Measurements from ENCODE around the gene SRCIN1. TPM values are rescaled to one million over a fixed set of nuclear protein-coding genes. Genes with fewer than 3 reads are reported as not detected.

Gene SRCIN1
- total and polyA plus RNA-seq, 2 donors = 0.52 to 1.1 TPM

DNA sequence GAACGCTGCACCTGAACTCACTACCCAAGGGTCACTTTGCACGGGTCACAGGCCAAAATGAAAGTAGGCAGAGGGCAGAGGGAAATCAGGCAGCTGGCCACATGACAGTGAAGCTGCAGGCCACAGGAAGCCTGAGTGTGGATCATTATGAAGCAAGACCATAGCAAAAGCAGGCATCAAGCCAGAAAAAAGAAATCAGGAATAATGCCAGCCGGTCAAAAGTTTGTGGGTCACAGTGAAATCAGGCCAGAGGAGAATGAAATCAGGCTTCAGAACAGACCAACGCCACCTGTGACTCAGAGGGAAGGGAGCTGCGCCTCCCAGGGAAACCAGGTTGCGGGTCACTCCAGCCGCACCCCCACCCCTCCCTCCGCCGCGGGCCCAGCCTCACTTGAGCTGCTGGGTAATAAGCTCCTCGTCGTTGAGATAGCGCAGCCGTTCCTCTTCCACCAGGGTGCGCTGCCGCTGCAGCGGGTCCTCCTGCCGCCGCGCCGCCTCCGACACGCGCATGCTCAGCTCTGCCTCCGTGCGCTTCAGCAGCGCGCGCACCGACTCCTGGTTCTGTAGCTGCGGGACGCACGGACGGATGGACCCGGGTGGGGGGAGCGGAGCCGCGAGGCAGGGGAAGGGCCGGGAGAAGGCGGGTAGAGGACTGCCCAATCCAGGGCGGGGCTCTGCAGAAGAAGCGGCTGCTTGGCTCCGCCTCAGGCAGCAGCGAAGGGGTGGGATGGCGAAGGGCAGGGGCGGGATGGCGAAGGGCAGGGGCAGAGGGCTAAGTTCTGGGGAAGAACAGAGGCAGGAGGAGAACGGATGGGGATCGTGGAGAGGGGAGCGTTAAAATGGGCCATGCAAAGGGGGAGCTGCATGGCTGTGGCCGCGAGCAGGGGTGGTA, 47.7 kb downstream of the SRCIN1 start:
- H3K27ac ChIP-seq (ENCODE audit: low read depth in 1 of 2, low read length in 1 of 2) = no peak overlapping the region
- 6% methylated on average over 52 of the region's 52 CpGs for WGBS
- peak; percentile 60 to 91 (median 86) for DNase-seq (ENCODE audit: low read depth in 6 of 9, low spot score in 9 of 9)
- peaks cover 0 to 4% of the 10 kb centered on the region in 2 donors for H3K9me3 ChIP-seq (ENCODE audit: control insufficient read depth in 2 of 2, insufficient read depth in 1 of 2, low read length in 1 of 2)
- no peaks in the 10 kb centered on the region for H3K36me3 ChIP-seq (ENCODE audit: control insufficient read depth in 2 of 2, insufficient read depth in 2 of 2, low read length in 1 of 2)
- peaks cover 15 to 30% of the 10 kb centered on the region in 2 donors for H3K4me1 ChIP-seq (ENCODE audit: control insufficient read depth in 2 of 2, insufficient read depth in 2 of 2, low read length in 2 of 2)
- H3K27me3 ChIP-seq (ENCODE audit: control insufficient read depth in 2 of 2, insufficient read depth in 1 of 2, low read length in 1 of 2) = peaks cover 42 to 79% of the 10 kb centered on the region in 2 donors
- H3K4me3 ChIP-seq (ENCODE audit: low read length in 2 of 2) = peak overlapping the region; percentile 38 to 52

- Histone ChIP-seq H3K4me1 (ENCODE audit: control insufficient read depth in 2 of 2, insufficient read depth in 2 of 2, low read length in 2 of 2) (peaks cover 15 to 30% of the 10 kb centered on the region in 2 donors), H3K9me3 (ENCODE audit: control insufficient read depth in 2 of 2, insufficient read depth in 1 of 2, low read length in 1 of 2) (peaks cover 0 to 4% of the 10 kb centered on the region in 2 donors), H3K27me3 (ENCODE audit: control insufficient read depth in 2 of 2, insufficient read depth in 1 of 2, low read length in 1 of 2) (peaks cover 35 to 72% of the 10 kb centered on the region in 2 donors), H3K4me3 (ENCODE audit: low read length in 2 of 2) (no peak overlapping the region), H3K36me3 (ENCODE audit: control insufficient read depth in 2 of 2, insufficient read depth in 2 of 2, low read length in 1 of 2) (no peaks in the 10 kb centered on the region), H3K27ac (ENCODE audit: low read depth in 1 of 2, low read length in 1 of 2) (no peak overlapping the region)
- no peak for DNase-seq (ENCODE audit: low read depth in 6 of 9, low spot score in 9 of 9)
- 83% methylated on average over 6 of the region's 6 CpGs for WGBS
Measured at GRCh38 chr17:38557396-38557795, 48.4 kb downstream of the SRCIN1 start.

DNA sequence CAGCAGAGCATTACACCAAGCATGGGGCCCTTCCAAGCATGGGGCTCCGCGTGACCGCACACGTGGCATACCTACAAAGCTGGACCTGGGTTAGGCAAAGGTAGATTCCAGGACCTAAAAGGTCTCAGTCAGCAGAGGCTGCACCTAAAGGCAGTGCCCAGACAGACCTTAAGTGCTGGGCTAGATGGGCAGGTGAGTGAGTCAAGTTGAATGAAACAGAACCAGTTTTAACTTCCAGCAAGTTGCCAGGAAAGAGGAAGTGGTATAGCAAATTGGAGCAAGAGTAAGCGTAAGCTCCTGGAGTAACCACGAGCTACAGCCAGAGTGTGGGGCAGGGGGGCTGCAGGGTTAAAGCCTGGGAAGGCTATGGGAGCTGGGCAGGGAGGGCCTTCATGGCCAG, 49.5 kb downstream of the SRCIN1 start:
- no peak for DNase-seq (ENCODE audit: low read depth in 6 of 9, low spot score in 9 of 9)
- Histone ChIP-seq H3K36me3 (ENCODE audit: control insufficient read depth in 2 of 2, insufficient read depth in 2 of 2, low read length in 1 of 2) (no peaks in the 10 kb centered on the region), H3K4me1 (ENCODE audit: control insufficient read depth in 2 of 2, insufficient read depth in 2 of 2, low read length in 2 of 2) (peaks cover 9 to 30% of the 10 kb centered on the region in 2 donors), H3K9me3 (ENCODE audit: control insufficient read depth in 2 of 2, insufficient read depth in 1 of 2, low read length in 1 of 2) (peaks cover 0 to 1% of the 10 kb centered on the region in 2 donors), H3K27me3 (ENCODE audit: control insufficient read depth in 2 of 2, insufficient read depth in 1 of 2, low read length in 1 of 2) (peaks cover 24 to 66% of the 10 kb centered on the region in 2 donors), H3K27ac (ENCODE audit: low read depth in 1 of 2, low read length in 1 of 2) (no peak overlapping the region), H3K4me3 (ENCODE audit: low read length in 2 of 2) (no peak overlapping the region)
- WGBS = 75% methylated on average over 6 of the region's 6 CpGs

- WGBS = 57% methylated on average over 8 of the region's 8 CpGs
- H3K36me3 ChIP-seq (ENCODE audit: control insufficient read depth in 2 of 2, insufficient read depth in 2 of 2, low read length in 1 of 2) = no peaks in the 10 kb centered on the region
- H3K4me3 ChIP-seq (ENCODE audit: low read length in 2 of 2) = no peak overlapping the region
- H3K27me3 ChIP-seq (ENCODE audit: control insufficient read depth in 2 of 2, insufficient read depth in 1 of 2, low read length in 1 of 2) = peaks cover 8 to 54% of the 10 kb centered on the region in 2 donors
- H3K9me3 ChIP-seq (ENCODE audit: control insufficient read depth in 2 of 2, insufficient read depth in 1 of 2, low read length in 1 of 2) = no peaks in the 10 kb centered on the region
- DNase-seq (ENCODE audit: low read depth in 6 of 9, low spot score in 9 of 9) = no peak
- H3K27ac ChIP-seq (ENCODE audit: low read depth in 1 of 2, low read length in 1 of 2) = no peak overlapping the region
- H3K4me1 ChIP-seq (ENCODE audit: control insufficient read depth in 2 of 2, insufficient read depth in 2 of 2, low read length in 2 of 2) = peaks cover 5 to 24% of the 10 kb centered on the region in 2 donors
Measured at GRCh38 chr17:38554430-38555350, 51.1 kb downstream of the SRCIN1 start.

- Histone ChIP-seq H3K27ac (ENCODE audit: low read depth in 1 of 2, low read length in 1 of 2) (no peak overlapping the region), H3K4me3 (ENCODE audit: low read length in 2 of 2) (no peak overlapping the region), H3K4me1 (ENCODE audit: control insufficient read depth in 2 of 2, insufficient read depth in 2 of 2, low read length in 2 of 2) (peaks cover 0 to 3% of the 10 kb centered on the region in 2 donors), H3K36me3 (ENCODE audit: control insufficient read depth in 2 of 2, insufficient read depth in 2 of 2, low read length in 1 of 2) (no peaks in the 10 kb centered on the region), H3K27me3 (ENCODE audit: control insufficient read depth in 2 of 2, insufficient read depth in 1 of 2, low read length in 1 of 2) (peaks cover 0 to 41% of the 10 kb centered on the region in 2 donors), H3K9me3 (ENCODE audit: control insufficient read depth in 2 of 2, insufficient read depth in 1 of 2, low read length in 1 of 2) (no peaks in the 10 kb centered on the region)
- no peak for DNase-seq (ENCODE audit: low read depth in 6 of 9, low spot score in 9 of 9)
- WGBS = 96% methylated on average over 17 of the region's 17 CpGs
Measured at GRCh38 chr17:38552343-38552742, 53.4 kb downstream of the SRCIN1 start.

DNA sequence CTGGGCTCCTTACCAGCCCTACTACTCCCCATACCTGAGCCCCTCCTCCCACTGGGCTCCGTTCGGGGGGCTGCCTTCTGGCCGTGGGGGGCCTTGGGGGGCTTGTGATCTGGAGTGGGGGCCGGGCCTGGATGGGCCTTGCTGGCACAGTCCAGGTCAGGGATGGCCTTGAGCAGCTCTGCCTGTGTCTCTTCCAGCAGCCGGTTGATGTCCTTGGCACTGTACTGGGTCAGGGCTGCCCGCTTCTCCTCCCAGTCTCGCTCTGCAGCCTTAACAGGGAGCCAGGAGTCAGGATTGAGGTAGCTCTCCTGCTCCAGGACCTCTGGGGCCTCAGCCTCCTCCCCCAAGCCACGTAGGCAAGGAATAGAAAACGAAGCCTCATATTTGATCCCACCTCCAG, 54.6 kb downstream of the SRCIN1 start:
- Histone ChIP-seq H3K4me3 (ENCODE audit: low read length in 2 of 2) (no peak overlapping the region), H3K9me3 (ENCODE audit: control insufficient read depth in 2 of 2, insufficient read depth in 1 of 2, low read length in 1 of 2) (no peaks in the 10 kb centered on the region), H3K27me3 (ENCODE audit: control insufficient read depth in 2 of 2, insufficient read depth in 1 of 2, low read length in 1 of 2) (peaks cover 0 to 36% of the 10 kb centered on the region in 2 donors), H3K4me1 (ENCODE audit: control insufficient read depth in 2 of 2, insufficient read depth in 2 of 2, low read length in 2 of 2) (peaks cover 0 to under 1% of the 10 kb centered on the region in 2 donors), H3K36me3 (ENCODE audit: control insufficient read depth in 2 of 2, insufficient read depth in 2 of 2, low read length in 1 of 2) (no peaks in the 10 kb centered on the region), H3K27ac (ENCODE audit: low read depth in 1 of 2, low read length in 1 of 2) (no peak overlapping the region)
- DNase-seq (ENCODE audit: low read depth in 6 of 9, low spot score in 9 of 9) = no peak
- WGBS = 90% methylated on average over 9 of the region's 9 CpGs

GRCh38 chr17:38550661-38551060, 55.1 kb downstream of the SRCIN1 start:
- Histone ChIP-seq H3K4me3 (ENCODE audit: low read length in 2 of 2) (no peak overlapping the region), H3K27ac (ENCODE audit: low read depth in 1 of 2, low read length in 1 of 2) (no peak overlapping the region), H3K36me3 (ENCODE audit: control insufficient read depth in 2 of 2, insufficient read depth in 2 of 2, low read length in 1 of 2) (no peaks in the 10 kb centered on the region), H3K27me3 (ENCODE audit: control insufficient read depth in 2 of 2, insufficient read depth in 1 of 2, low read length in 1 of 2) (peaks cover 0 to 33% of the 10 kb centered on the region in 2 donors), H3K9me3 (ENCODE audit: control insufficient read depth in 2 of 2, insufficient read depth in 1 of 2, low read length in 1 of 2) (no peaks in the 10 kb centered on the region), H3K4me1 (ENCODE audit: control insufficient read depth in 2 of 2, insufficient read depth in 2 of 2, low read length in 2 of 2) (no peaks in the 10 kb centered on the region)
- 91% methylated on average over 8 of the region's 8 CpGs for WGBS
- DNase-seq (ENCODE audit: low read depth in 6 of 9, low spot score in 9 of 9) = no peak

- Histone ChIP-seq H3K4me3 (ENCODE audit: low read length in 2 of 2) (no peak overlapping the region), H3K27me3 (ENCODE audit: control insufficient read depth in 2 of 2, insufficient read depth in 1 of 2, low read length in 1 of 2) (peaks cover 0 to 33% of the 10 kb centered on the region in 2 donors), H3K36me3 (ENCODE audit: control insufficient read depth in 2 of 2, insufficient read depth in 2 of 2, low read length in 1 of 2) (no peaks in the 10 kb centered on the region), H3K9me3 (ENCODE audit: control insufficient read depth in 2 of 2, insufficient read depth in 1 of 2, low read length in 1 of 2) (no peaks in the 10 kb centered on the region), H3K27ac (ENCODE audit: low read depth in 1 of 2, low read length in 1 of 2) (no peak overlapping the region), H3K4me1 (ENCODE audit: control insufficient read depth in 2 of 2, insufficient read depth in 2 of 2, low read length in 2 of 2) (no peaks in the 10 kb centered on the region)
- 95% methylated on average over 4 of the region's 4 CpGs for WGBS
- DNase-seq (ENCODE audit: low read depth in 6 of 9, low spot score in 9 of 9) = no peak
Measured at GRCh38 chr17:38549285-38549684, 56.5 kb downstream of the SRCIN1 start.

- Histone ChIP-seq H3K36me3 (ENCODE audit: control insufficient read depth in 2 of 2, insufficient read depth in 2 of 2, low read length in 1 of 2) (no peaks in the 10 kb centered on the region), H3K9me3 (ENCODE audit: control insufficient read depth in 2 of 2, insufficient read depth in 1 of 2, low read length in 1 of 2) (no peaks in the 10 kb centered on the region), H3K27ac (ENCODE audit: low read depth in 1 of 2, low read length in 1 of 2) (no peak overlapping the region), H3K27me3 (ENCODE audit: control insufficient read depth in 2 of 2, insufficient read depth in 1 of 2, low read length in 1 of 2) (peaks cover 0 to 37% of the 10 kb centered on the region in 2 donors), H3K4me1 (ENCODE audit: control insufficient read depth in 2 of 2, insufficient read depth in 2 of 2, low read length in 2 of 2) (no peaks in the 10 kb centered on the region), H3K4me3 (ENCODE audit: low read length in 2 of 2) (no peak overlapping the region)
- no peak for DNase-seq (ENCODE audit: low read depth in 6 of 9, low spot score in 9 of 9)
- 61% methylated on average over 12 of the region's 12 CpGs for WGBS
Measured at GRCh38 chr17:38547444-38547843, 58.3 kb downstream of the SRCIN1 start.

Measured in thymus (tissue), 11 donors.